Skeletal muscle satellite cell (primary cell): ENCODE data around the gene OXCT1.
A peak's percentile ranks its signal among the peaks of the same experiment; 100 is the strongest.
"Not testable (repeated sequence)": the region's sequence is repeated elsewhere in the genome, so short reads cannot be mapped to it uniquely, and the experiment has no call there.

Experiments used
- H3K27me3 ChIP-seq: 2 replicates; pipeline ENCODE4 v1.7.0; 2013; ENCODE audit warnings: low read length; ENCODE audit not compliant: control insufficient read depth, insufficient read depth
- H3K36me3 ChIP-seq: 2 replicates; pipeline ENCODE4 v1.7.0; 2013; ENCODE audit warnings: mild to moderate bottlenecking, control low read depth, low read length; ENCODE audit not compliant: insufficient read depth
- H3K4me1 ChIP-seq: 2 replicates; pipeline ENCODE4 v1.7.0; 2013; ENCODE audit warnings: low read length; ENCODE audit not compliant: control insufficient read depth, insufficient read depth
- H3K4me2 ChIP-seq: 2 replicates; pipeline ENCODE4 v1.7.0; 2013; ENCODE audit warnings: mild to moderate bottlenecking, low read length
- H3K4me3 ChIP-seq: 2 replicates; pipeline ENCODE4 v1.7.0; 2013; ENCODE audit warnings: low read length
- H3K9ac ChIP-seq: 2 replicates; pipeline ENCODE4 v1.7.0; 2013; ENCODE audit warnings: mild to moderate bottlenecking, low read depth, low read length, moderate library complexity
- H3K9me3 ChIP-seq: replicated peaks from 2 replicates; pipeline ENCODE4 v1.7.0; 2013; ENCODE audit warnings: mild to moderate bottlenecking, control low read depth, low read length

Gene OXCT1

GRCh38 chr5:41738710-41739354, 131.4 kb downstream of the OXCT1 start:
- Histone ChIP-seq H3K27me3 (no peaks in the 10 kb centered on the region), H3K4me1 (no peaks in the 10 kb centered on the region), H3K4me2 (no peak overlapping the region), H3K9ac (no peak overlapping the region), H3K4me3 (no peak overlapping the region), H3K9me3 (no peaks in the 10 kb centered on the region), H3K36me3 (peaks cover 2% of the 10 kb centered on the region)

GRCh38 chr5:41736641-41737040, 133.6 kb downstream of the OXCT1 start:
- Histone ChIP-seq H3K4me1 (no peaks in the 10 kb centered on the region), H3K27me3 (no peaks in the 10 kb centered on the region)

GRCh38 chr5:41735213-41735612, 135.0 kb downstream of the OXCT1 start:
- Histone ChIP-seq H3K4me3 (no peak overlapping the region), H3K9ac (no peak overlapping the region), H3K4me1 (no peaks in the 10 kb centered on the region), H3K36me3 (peaks cover 2% of the 10 kb centered on the region), H3K4me2 (no peak overlapping the region), H3K27me3 (no peaks in the 10 kb centered on the region), H3K9me3 (no peaks in the 10 kb centered on the region)

More at GRCh38 chr5:41736641-41737040, 133.6 kb downstream of the OXCT1 start:
- Histone ChIP-seq H3K9me3 (no peaks in the 10 kb centered on the region), H3K4me3 (no peak overlapping the region), H3K36me3 (peaks cover 2% of the 10 kb centered on the region), H3K4me2 (no peak overlapping the region), H3K9ac (no peak overlapping the region)

- H3K9ac ChIP-seq, H3K4me3 ChIP-seq, H3K4me2 ChIP-seq, H3K4me1 ChIP-seq, H3K9me3 ChIP-seq, H3K36me3 ChIP-seq, H3K27me3 ChIP-seq: not testable (repeated sequence)
Measured at GRCh38 chr5:41729381-41729780, 140.8 kb downstream of the OXCT1 start.

- Histone ChIP-seq H3K4me3 (no peak overlapping the region), H3K4me1 (no peaks in the 10 kb centered on the region), H3K36me3 (no peaks in the 10 kb centered on the region), H3K27me3 (no peaks in the 10 kb centered on the region), H3K9ac (no peak overlapping the region), H3K4me2 (no peak overlapping the region), H3K9me3 (no peaks in the 10 kb centered on the region)
Measured at GRCh38 chr5:41728281-41728680, 141.9 kb downstream of the OXCT1 start.

GRCh38 chr5:41722359-41722950, 147.8 kb downstream of the OXCT1 start:
- Histone ChIP-seq H3K4me3 (no peak overlapping the region), H3K9me3 (no peaks in the 10 kb centered on the region), H3K4me1 (no peaks in the 10 kb centered on the region), H3K27me3 (no peaks in the 10 kb centered on the region), H3K4me2 (no peak overlapping the region), H3K9ac (no peak overlapping the region), H3K36me3 (no peaks in the 10 kb centered on the region)

DNA sequence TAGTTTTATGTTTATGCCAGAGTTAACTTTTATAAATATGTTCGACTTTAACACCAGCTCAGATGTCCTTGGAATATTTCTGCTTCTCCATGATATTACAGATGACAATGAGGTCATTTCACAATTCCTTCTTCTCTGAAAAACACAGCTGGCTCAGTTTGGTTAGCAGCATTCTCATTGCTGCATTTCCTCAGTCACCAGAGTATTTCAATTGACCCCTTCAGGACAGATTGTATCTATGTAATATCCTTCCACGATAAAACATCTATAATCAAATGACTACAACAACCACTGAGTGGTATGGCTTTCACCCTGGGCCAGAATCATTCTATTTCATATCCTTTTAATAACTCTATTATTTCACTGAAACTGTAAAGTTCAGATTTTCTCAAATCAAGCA, 148.7 kb downstream of the OXCT1 start:
- no peaks in the 10 kb centered on the region for H3K36me3 ChIP-seq
- H3K4me1 ChIP-seq = no peaks in the 10 kb centered on the region
- H3K27me3 ChIP-seq = no peaks in the 10 kb centered on the region
- no peaks in the 10 kb centered on the region for H3K9me3 ChIP-seq
- no peak overlapping the region for H3K4me3 ChIP-seq
- no peak overlapping the region for H3K4me2 ChIP-seq
- H3K9ac ChIP-seq = no peak overlapping the region

DNA sequence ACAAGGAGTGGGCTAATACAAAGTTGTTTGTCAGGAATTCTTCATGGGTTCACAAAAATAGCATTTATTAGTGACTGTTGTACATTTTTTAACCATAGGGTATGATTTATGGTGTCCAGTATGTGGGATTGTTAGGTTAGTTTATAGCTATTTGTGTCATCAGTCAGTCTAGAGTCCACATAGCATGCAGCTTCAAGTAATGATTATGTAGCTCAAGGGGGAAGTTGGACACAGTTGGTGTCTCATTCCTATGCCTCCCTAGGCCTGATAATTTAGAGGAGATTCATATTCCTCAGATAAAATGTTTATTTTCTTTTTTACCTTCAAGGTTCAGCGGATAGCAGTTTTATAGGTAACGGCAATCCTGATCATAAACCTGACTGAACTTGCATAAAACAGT, 153.8 kb downstream of the OXCT1 start:
- no peaks in the 10 kb centered on the region for H3K9me3 ChIP-seq
- no peaks in the 10 kb centered on the region for H3K27me3 ChIP-seq
- H3K4me3 ChIP-seq = no peak overlapping the region
- H3K9ac ChIP-seq = no peak overlapping the region
- H3K4me2 ChIP-seq = no peak overlapping the region
- no peaks in the 10 kb centered on the region for H3K4me1 ChIP-seq
- no peaks in the 10 kb centered on the region for H3K36me3 ChIP-seq

DNA sequence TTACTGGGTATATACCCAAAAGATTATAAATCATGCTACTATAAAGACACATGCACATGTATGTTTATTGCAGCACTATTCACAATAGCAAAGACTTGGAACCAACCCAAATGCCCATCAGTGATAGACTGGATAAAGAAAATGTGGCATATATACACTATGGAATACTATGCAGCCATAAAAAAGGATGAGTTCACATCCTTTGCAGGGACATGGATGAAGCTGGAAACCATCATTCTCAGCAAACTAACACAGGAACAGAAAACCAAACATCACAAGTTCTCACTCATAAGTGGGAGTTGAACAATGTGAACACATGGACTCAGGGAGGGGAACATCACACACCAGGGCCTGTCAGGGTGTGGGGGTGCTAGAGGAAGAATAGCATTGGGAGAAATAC, 155.8 kb downstream of the OXCT1 start:
- H3K9me3 ChIP-seq, H3K9ac ChIP-seq, H3K4me1 ChIP-seq, H3K4me3 ChIP-seq, H3K4me2 ChIP-seq, H3K27me3 ChIP-seq, H3K36me3 ChIP-seq: not testable (repeated sequence)

DNA sequence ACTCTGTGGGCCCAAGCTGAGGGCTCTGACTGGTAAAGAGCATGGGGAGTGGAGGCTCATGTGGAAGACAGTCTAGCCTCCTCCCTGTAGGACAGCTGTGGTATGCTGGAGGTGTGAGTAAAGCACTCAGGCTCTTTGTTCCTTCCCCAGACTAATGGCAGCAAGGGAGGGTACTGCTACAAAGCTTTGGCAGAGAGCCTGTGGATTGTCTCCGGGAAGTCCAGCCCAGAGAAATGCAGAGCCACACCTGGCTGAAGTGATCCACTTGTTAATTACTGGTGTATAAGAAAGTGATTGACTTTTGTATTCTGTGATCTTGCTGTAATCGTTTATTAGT, 161.7 kb downstream of the OXCT1 start:
- peaks cover 3% of the 10 kb centered on the region for H3K4me1 ChIP-seq
- H3K4me2 ChIP-seq = no peak overlapping the region
- H3K9ac ChIP-seq = no peak overlapping the region
- H3K36me3 ChIP-seq = no peaks in the 10 kb centered on the region
- no peaks in the 10 kb centered on the region for H3K27me3 ChIP-seq
- H3K4me3 ChIP-seq = peak overlapping the region; percentile 18
- H3K9me3 ChIP-seq = no peaks in the 10 kb centered on the region

DNA sequence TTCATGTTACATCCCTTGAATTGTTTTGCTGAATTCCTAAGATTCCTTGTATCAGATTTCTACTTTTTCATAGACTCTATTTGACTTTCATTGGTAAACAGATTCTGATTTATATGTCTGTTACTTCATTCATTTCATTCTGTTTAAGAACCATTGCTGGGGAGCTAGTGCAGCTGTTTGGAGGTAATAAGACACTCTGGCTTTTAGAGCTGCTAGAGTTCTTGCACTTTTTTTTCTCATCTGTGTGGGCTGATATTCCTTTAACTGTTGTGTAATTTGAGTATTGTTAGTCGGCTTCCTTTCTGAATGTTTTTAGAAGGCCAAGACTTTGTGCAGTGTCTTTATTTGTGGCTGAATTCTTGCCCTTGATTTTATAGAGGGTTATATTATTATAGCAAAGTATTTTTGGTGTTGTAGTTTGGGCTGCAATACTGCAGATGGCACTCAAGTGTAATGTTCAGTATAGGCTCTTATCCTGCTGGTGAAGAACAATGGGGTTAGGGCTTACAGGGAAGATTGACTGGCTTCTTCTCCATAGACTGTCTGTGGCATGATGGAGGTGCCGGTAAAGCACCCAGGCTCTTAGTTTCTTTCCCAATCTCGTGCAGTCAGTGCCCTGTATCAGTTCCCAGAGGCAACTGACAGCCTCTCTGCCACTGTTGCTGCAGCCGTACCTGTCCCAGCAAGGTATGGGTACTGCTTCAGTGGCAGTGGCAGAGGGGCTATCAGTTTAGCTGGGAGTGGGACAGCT, 162.2 kb downstream of the OXCT1 start:
- Histone ChIP-seq H3K4me3 (peak overlapping the region; percentile 18), H3K9me3 (no peaks in the 10 kb centered on the region), H3K9ac (no peak overlapping the region), H3K36me3 (no peaks in the 10 kb centered on the region), H3K4me2 (peak overlapping the region; percentile 12), H3K27me3 (no peaks in the 10 kb centered on the region), H3K4me1 (peaks cover 3% of the 10 kb centered on the region)
